GM19023 (cell line): ENCODE results near the gene NUP214.
A peak's percentile ranks its signal among the peaks of the same experiment; 100 is the strongest.

Experiments
- ATAC-seq: cut with Tn5 transposase; IDR thresholded peaks from one replicate; pipeline ENCODE4 v1.9.1; 2021; ENCODE audit warnings: mild to moderate bottlenecking, moderate library complexity; ENCODE audit not compliant: unreplicated experiment

Gene NUP214

GRCh38 chr9:131125288-131126058 lies at the start of gene NUP214:
TSS of gene NUP214 (plus strand) at chr9:131125586. CDS start at chr9:131125705, 119 bp downstream.
- ATAC-seq: peak; percentile 96

- ATAC-seq: no peak
Measured at GRCh38 chr9:131076347-131077195, 48.8 kb upstream of the NUP214 start.

GRCh38 chr9:131078427-131079366 lies 46.7 kb upstream of the NUP214 start:
- no peak for ATAC-seq

GRCh38 chr9:131080589-131080988 lies 44.8 kb upstream of the NUP214 start:
- ATAC-seq: no peak

- no peak for ATAC-seq
Measured at GRCh38 chr9:131081868-131082267, 43.5 kb upstream of the NUP214 start.

- no peak for ATAC-seq
Measured at GRCh38 chr9:131082774-131083512, 42.4 kb upstream of the NUP214 start.

GRCh38 chr9:131084661-131085369 lies 40.6 kb upstream of the NUP214 start:
- ATAC-seq: no peak

GRCh38 chr9:131085370-131086122 lies 39.8 kb upstream of the NUP214 start:
- ATAC-seq: no peak

- no peak for ATAC-seq
Measured at GRCh38 chr9:131087354-131087893, 38.0 kb upstream of the NUP214 start.

GRCh38 chr9:131090025-131090787 lies 35.2 kb upstream of the NUP214 start:
- no peak for ATAC-seq

- no peak for ATAC-seq
Measured at GRCh38 chr9:131091352-131091992, 33.9 kb upstream of the NUP214 start.

GRCh38 chr9:131092030-131092429 lies 33.4 kb upstream of the NUP214 start:
- ATAC-seq: no peak

- no peak for ATAC-seq
Measured at GRCh38 chr9:131092548-131093440, 32.6 kb upstream of the NUP214 start.

GRCh38 chr9:131094015-131094414 lies 31.4 kb upstream of the NUP214 start:
- ATAC-seq: no peak

GRCh38 chr9:131094622-131095021 lies 30.8 kb upstream of the NUP214 start:
- no peak for ATAC-seq

- ATAC-seq: no peak
Measured at GRCh38 chr9:131095666-131096268, 29.6 kb upstream of the NUP214 start.
